CD14-positive monocyte (primary cell): ENCODE data around the gene TMTC1. TPM values are rescaled to one million over a fixed set of nuclear protein-coding genes. Genes with fewer than 3 reads are reported as not detected.

Experiments
- DNase-seq, 3 donors: peaks; one replicate each; pipeline ENCODE4 v3.0.0-alpha.2; 2011 to 2022
- H2AFZ ChIP-seq: 2 replicates; pipeline ENCODE4 v1.6.0; 2012; ENCODE audit warnings: mild to moderate bottlenecking, low read depth, low read length, inconsistent platforms; ENCODE audit not compliant: insufficient read depth, poor library complexity, severe bottlenecking
- H3K27ac ChIP-seq, 2 donors: 1 replicate in 1 of 2; 2 replicates in 1 of 2; pipeline ENCODE4 v1.5.1; 2012 to 2013; ENCODE audit warnings: low read length in 2 of 2, control low read depth in 1 of 2, inconsistent platforms in 1 of 2, low read depth in 1 of 2, mild to moderate bottlenecking in 1 of 2
- H3K27me3 ChIP-seq, 2 donors: one replicate each; pipeline versions ENCODE4 v1.6.0 to v1.6.1; 2011 to 2013; ENCODE audit warnings: low read length in 2 of 2; ENCODE audit not compliant: control insufficient read depth in 2 of 2, insufficient read depth in 2 of 2
- H3K36me3 ChIP-seq, 2 donors: replicated peaks in 1 of 2; 1 replicate in 1 of 2; 2 replicates in 1 of 2; pipeline versions ENCODE4 v1.5.1 to v1.6.1; 2012 to 2013; ENCODE audit warnings: low read length in 2 of 2, control low read depth in 1 of 2, inconsistent platforms in 1 of 2, mild to moderate bottlenecking in 1 of 2; ENCODE audit not compliant: insufficient read depth in 2 of 2, control insufficient read depth in 1 of 2
- H3K4me1 ChIP-seq, 2 donors: 1 replicate in 1 of 2; 2 replicates in 1 of 2; pipeline versions ENCODE4 v1.5.1 to v1.6.1; 2012 to 2013; ENCODE audit warnings: low read length in 2 of 2, control low read depth in 1 of 2, inconsistent platforms in 1 of 2, mild to moderate bottlenecking in 1 of 2, moderate library complexity in 1 of 2; ENCODE audit not compliant: insufficient read depth in 2 of 2, control insufficient read depth in 1 of 2
- H3K4me2 ChIP-seq: replicated peaks from 2 replicates; pipeline ENCODE3; 2012; ENCODE audit warnings: low read length, moderate library complexity, mild to moderate bottlenecking; ENCODE audit not compliant: poor library complexity, severe bottlenecking; ENCODE audit errors: extremely low read depth
- H3K4me3 ChIP-seq, 3 experiments: fragments of 200-600 bp in 1 of 3; sonication (generic) in 1 of 3; replicated peaks in 1 of 3; 1 replicate in 2 of 3; 2 replicates in 1 of 3; pipeline ENCODE4 v1.5.1; 2011 to 2013; ENCODE audit warnings: low read length in 3 of 3, mild to moderate bottlenecking in 3 of 3, control low read depth in 2 of 3, low read depth in 2 of 3, inconsistent platforms in 1 of 3, moderate library complexity in 1 of 3
- H3K79me2 ChIP-seq: 2 replicates; pipeline ENCODE4 v1.6.0; 2012; ENCODE audit warnings: mild to moderate bottlenecking, control low read depth, inconsistent platforms, low read length, moderate library complexity; ENCODE audit not compliant: insufficient read depth
- H3K9ac ChIP-seq: 2 replicates; pipeline ENCODE4 v1.6.0; 2017; ENCODE audit warnings: low read length, mild to moderate bottlenecking; ENCODE audit not compliant: insufficient read depth, poor library complexity, severe bottlenecking
- H3K9me3 ChIP-seq, 2 donors: replicated peaks in 1 of 2; 1 replicate in 1 of 2; 2 replicates in 1 of 2; pipeline versions ENCODE4 v1.5.1 to v1.6.1; 2012 to 2013; ENCODE audit warnings: low read length in 2 of 2, control low read depth in 1 of 2; ENCODE audit not compliant: control insufficient read depth in 1 of 2, insufficient read depth in 1 of 2
- H4K20me1 ChIP-seq: 2 replicates; pipeline ENCODE4 v1.6.0; 2012; ENCODE audit warnings: mild to moderate bottlenecking, low read length, control low read depth, moderate library complexity; ENCODE audit not compliant: insufficient read depth
- H3K27ac Mint-ChIP-seq, 7 donors: one replicate each; pipeline ENCODE4 v1.8.0; 2020; ENCODE audit warnings: mild to moderate bottlenecking in 7 of 7, mixed read lengths in 7 of 7, moderate library complexity in 6 of 7, inconsistent platforms in 2 of 7
- H3K27me3 Mint-ChIP-seq, 3 donors: one replicate each; pipeline ENCODE4 v1.8.0; 2021 to 2022; ENCODE audit warnings: low read depth in 3 of 3, mild to moderate bottlenecking in 3 of 3, mixed read lengths in 3 of 3, moderate library complexity in 3 of 3, inconsistent platforms in 1 of 3
- H3K36me3 Mint-ChIP-seq, 2 donors: one replicate each; pipeline ENCODE4 v1.8.0; 2020; ENCODE audit warnings: mixed read lengths in 2 of 2, inconsistent platforms in 1 of 2, mild to moderate bottlenecking in 1 of 2
- H3K4me1 Mint-ChIP-seq: one replicate; pipeline ENCODE4 v1.8.0; 2020; ENCODE audit warnings: mild to moderate bottlenecking, mixed read lengths
- H3K4me3 Mint-ChIP-seq, 2 donors: one replicate each; pipeline ENCODE4 v1.8.0; 2020; ENCODE audit warnings: mild to moderate bottlenecking in 2 of 2, mixed read lengths in 2 of 2, moderate library complexity in 1 of 2
- H3K9me3 Mint-ChIP-seq, 7 donors: one replicate each; pipeline ENCODE4 v1.8.0; 2020 to 2022; ENCODE audit warnings: mixed read lengths in 7 of 7, mild to moderate bottlenecking in 6 of 7, moderate library complexity in 6 of 7, inconsistent platforms in 2 of 7
- CTCF ChIP-seq: fragments of 200-600 bp; IDR thresholded peaks from one replicate; pipeline ENCODE4 v1.8.0; 2022; ENCODE audit warnings: antibody characterized with exemption, mild to moderate bottlenecking
- WGBS: methylation state at CpG from one replicate; pipeline ENCODE4 v1.1.5; 2013; ENCODE audit warnings: missing lambda C conversion rate; ENCODE audit not compliant: insufficient coverage; 5-methylcytosine and 5-hydroxymethylcytosine counted together
- intact Hi-C, 2 donors: fragments of 100-400 bp; cut with micrococcal nuclease; formaldehyde crosslinking; loops; one replicate each; pipeline versions ENCODE4 v1.15.0 to v1.15.1; 2023
- polyA plus RNA-seq, 3 donors: library from polyadenylated mRNA; depleted of rRNA in 1 of 3; unstranded in 2 of 3; stranded (reverse) in 1 of 3; fragments of 300-500 nt in 2 of 3; fragments of >200 nt in 1 of 3; fragmentation: Illumina TruSeq in 2 of 3; gene quantifications; 1 replicate in 2 of 3; 2 replicates in 1 of 3; pipeline ENCODE4 v1.2.3, GENCODE V29; 2012 to 2021

TMTC1 gene
- polyA plus RNA-seq, 3 donors: 0.57 to 5.6 (median 2.1) TPM

DNA sequence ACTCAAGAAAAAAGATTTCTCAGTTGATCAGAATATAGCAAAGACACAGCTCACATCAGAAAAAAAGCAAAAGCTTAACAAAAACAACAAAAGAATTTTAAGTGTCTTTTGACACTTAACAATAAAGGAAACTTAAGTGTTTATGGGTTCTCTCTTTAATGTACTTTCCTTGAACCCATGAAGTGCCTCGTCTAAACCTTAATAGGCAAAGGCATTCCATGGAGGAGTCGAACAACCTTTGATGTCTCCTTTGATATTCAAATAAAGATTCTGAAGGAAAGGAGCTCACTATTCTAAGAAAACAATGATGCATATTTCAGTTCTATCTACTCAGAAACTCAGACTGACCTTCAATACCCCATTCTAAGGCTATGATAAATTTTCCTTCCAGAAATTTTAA lies 116.7 kb downstream of the TMTC1 start:
- H3K4me3 Mint-ChIP-seq: no peak overlapping the region
- intact Hi-C loops: no loop called here
- H3K27me3 ChIP-seq: no peaks in the 10 kb centered on the region
- no peak overlapping the region for H3K27ac Mint-ChIP-seq
- peaks cover 0 to 7% of the 10 kb centered on the region in 2 donors for H3K36me3 Mint-ChIP-seq
- WGBS: no CpG with 5 or more reads among the region's 2 CpGs
- no peak for DNase-seq
- H2AFZ ChIP-seq: no peak overlapping the region
- H3K4me2 ChIP-seq: no peak overlapping the region
- H3K79me2 ChIP-seq: no peaks in the 10 kb centered on the region
- no peaks in the 10 kb centered on the region for H3K4me1 Mint-ChIP-seq
- H3K9me3 Mint-ChIP-seq: peaks cover 0 to 14% (median 3%) of the 10 kb centered on the region in 7 donors
- H3K4me1 ChIP-seq: no peaks in the 10 kb centered on the region
- no peak overlapping the region for H3K27ac ChIP-seq
- H3K4me3 ChIP-seq: no peak overlapping the region
- H4K20me1 ChIP-seq: no peaks in the 10 kb centered on the region
- no peak overlapping the region for H3K9ac ChIP-seq
- H3K27me3 Mint-ChIP-seq: no peaks in the 10 kb centered on the region
- H3K9me3 ChIP-seq: no peaks in the 10 kb centered on the region
- TF ChIP-seq CTCF: no peak
- H3K36me3 ChIP-seq: no peaks in the 10 kb centered on the region

DNA sequence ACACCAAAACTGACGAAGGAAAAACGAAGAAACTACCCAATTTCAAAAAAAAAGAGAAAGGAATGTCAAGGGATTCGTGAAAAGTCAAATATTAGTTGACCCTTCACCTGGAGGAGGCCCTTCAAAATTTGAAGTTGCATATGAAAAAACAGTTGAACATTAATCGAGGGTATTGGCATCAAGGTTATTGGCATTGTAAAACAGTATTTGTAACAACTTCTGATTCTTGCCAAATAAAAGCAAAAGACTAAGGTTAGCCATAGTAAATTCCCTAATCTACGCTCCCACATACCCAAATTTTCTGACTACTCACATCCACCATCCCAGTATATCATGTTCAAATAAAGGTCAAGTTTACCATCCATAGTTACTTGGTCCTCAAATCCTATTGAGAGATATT lies 118.6 kb downstream of the TMTC1 start:
- Histone ChIP-seq H3K4me1 (no peaks in the 10 kb centered on the region), H3K9ac (no peak overlapping the region), H2AFZ (no peak overlapping the region), H3K27me3 (no peaks in the 10 kb centered on the region), H3K9me3 (no peaks in the 10 kb centered on the region), H3K4me3 (no peak overlapping the region), H3K36me3 (no peaks in the 10 kb centered on the region), H3K79me2 (no peaks in the 10 kb centered on the region), H3K4me2 (no peak overlapping the region), H4K20me1 (no peaks in the 10 kb centered on the region), H3K27ac (no peak overlapping the region)
- Mint-ChIP-seq H3K4me1 (no peaks in the 10 kb centered on the region), H3K4me3 (no peak overlapping the region), H3K27me3 (no peaks in the 10 kb centered on the region), H3K36me3 (peaks cover 0 to 5% of the 10 kb centered on the region in 2 donors), H3K27ac (no peak overlapping the region), H3K9me3 (peaks cover 0 to 11% (median 3%) of the 10 kb centered on the region in 7 donors)
- WGBS: 100% methylated on average over 1 of the region's 5 CpGs
- TF ChIP-seq CTCF: no peak
- no peak for DNase-seq
- intact Hi-C loops: no loop called here
